ENCODE results near the gene LRRC25.

The LRRC25 gene

DNA sequence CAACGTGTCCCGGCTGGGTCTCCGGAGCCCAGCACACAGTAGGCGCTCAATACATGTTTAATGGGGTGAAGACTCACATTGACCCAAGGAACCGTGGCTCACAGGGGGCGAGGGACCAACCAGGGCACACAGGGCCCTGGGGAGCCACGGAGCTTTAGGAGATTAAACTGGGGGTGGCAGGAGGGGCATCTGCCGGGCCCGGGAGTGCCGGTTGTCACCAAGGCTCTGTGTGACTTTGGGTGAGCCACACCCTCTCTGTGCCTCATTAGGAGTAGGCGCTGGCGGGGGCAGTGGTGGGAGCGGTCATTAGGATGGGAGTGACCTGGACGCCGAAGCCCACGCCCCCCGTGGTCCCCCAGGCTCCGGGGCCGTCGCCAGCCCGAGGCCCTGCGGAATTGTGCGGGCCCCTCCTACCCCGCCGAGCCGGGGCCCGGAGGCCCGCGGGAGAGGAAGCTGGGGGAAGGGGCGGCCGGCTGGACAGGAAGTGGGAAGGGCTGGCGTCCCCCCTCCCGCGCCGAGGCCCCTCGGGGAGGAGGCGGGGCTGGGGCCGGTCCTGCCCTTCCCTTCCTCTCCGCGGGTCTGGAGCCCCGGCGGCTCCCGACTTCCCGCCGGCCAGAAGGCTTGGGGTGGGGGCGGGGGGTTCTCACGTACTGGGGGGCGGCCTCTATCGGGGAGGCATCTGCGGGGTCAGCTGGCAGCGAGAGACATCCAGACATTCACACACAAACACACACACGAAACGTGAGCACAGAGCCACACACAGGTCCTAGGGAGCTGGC lies 20.0 kb upstream of the LRRC25 start:
- no peak overlapping the region for H3K9ac ChIP-seq (ENCODE audit: low read length)
- peak overlapping the region; percentile 27 for H3K4me2 ChIP-seq (ENCODE audit: low read length)
- no peaks in the 10 kb centered on the region for H3K9me3 ChIP-seq (ENCODE audit: insufficient read depth, low read length)
- H2AFZ ChIP-seq (ENCODE audit: low read depth, low read length), result no peak overlapping the region
- no peaks in the 10 kb centered on the region for H3K36me3 ChIP-seq (replicated peaks; ENCODE audit: low read depth, low read length)
- H3K79me2 ChIP-seq (ENCODE audit: low read length), result peaks cover 28% of the 10 kb centered on the region
- H4K20me1 ChIP-seq (ENCODE audit: insufficient read depth, low read length), result peaks cover 20% of the 10 kb centered on the region
- peaks cover 29% of the 10 kb centered on the region for H3K27me3 ChIP-seq (ENCODE audit: low read depth, low read length)
- peak overlapping the region; percentile 20; the same call in 1 of the 2 replicates for H3K4me3 ChIP-seq (ENCODE audit: low read length)
- no peak overlapping the region for H3K27ac ChIP-seq (ENCODE audit: low read length)
- no peak for TF ChIP-seq EZH2phosphoT487 (IDR thresholded peaks at IDR 0.05; ENCODE audit: low read depth)
- TF ChIP-seq, protein P1, sequence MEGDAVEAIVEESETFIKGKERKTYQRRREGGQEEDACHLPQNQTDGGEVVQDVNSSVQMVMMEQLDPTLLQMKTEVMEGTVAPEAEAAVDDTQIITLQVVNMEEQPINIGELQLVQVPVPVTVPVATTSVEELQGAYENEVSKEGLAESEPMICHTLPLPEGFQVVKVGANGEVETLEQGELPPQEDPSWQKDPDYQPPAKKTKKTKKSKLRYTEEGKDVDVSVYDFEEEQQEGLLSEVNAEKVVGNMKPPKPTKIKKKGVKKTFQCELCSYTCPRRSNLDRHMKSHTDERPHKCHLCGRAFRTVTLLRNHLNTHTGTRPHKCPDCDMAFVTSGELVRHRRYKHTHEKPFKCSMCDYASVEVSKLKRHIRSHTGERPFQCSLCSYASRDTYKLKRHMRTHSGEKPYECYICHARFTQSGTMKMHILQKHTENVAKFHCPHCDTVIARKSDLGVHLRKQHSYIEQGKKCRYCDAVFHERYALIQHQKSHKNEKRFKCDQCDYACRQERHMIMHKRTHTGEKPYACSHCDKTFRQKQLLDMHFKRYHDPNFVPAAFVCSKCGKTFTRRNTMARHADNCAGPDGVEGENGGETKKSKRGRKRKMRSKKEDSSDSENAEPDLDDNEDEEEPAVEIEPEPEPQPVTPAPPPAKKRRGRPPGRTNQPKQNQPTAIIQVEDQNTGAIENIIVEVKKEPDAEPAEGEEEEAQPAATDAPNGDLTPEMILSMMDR (IDR thresholded peaks at IDR 0.05; ENCODE audit: low read depth, low read length), result no peak
- H3K4me1 ChIP-seq (ENCODE audit: low read length), result peaks cover 25% of the 10 kb centered on the region

DNA sequence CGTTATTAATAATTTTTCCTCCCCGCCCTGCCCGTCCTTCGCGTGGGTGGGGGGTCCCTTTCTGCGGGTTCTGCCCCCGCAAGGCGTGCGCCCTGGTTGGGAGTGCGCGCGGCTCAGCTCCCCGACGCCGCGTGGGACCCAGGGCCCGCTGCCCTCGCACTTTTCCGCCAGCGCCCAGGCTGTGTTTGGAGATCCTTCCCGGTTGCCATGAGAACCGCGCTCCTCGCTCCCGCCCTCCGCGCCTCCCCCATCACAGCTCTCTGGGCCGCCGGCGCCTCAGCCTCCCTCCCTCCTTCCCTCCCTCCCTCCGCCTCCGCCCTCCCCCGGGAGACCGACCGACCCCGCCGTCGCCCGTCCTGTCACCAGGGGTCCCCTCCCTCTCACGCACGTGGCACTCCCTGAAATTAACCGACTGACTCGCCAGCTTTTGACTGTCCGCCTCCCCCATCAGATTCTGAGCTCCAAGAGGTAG lies 19.4 kb upstream of the LRRC25 start:
- H3K4me1 ChIP-seq (ENCODE audit: low read length), result peaks cover 20% of the 10 kb centered on the region
- no peak overlapping the region for H3K4me2 ChIP-seq (ENCODE audit: low read length)
- H4K20me1 ChIP-seq (ENCODE audit: insufficient read depth, low read length), result peaks cover 16% of the 10 kb centered on the region
- TF ChIP-seq, protein P1 (IDR thresholded peaks at IDR 0.05; ENCODE audit: low read depth, low read length), result no peak
- no peak for TF ChIP-seq EZH2phosphoT487 (IDR thresholded peaks at IDR 0.05; ENCODE audit: low read depth)
- no peaks in the 10 kb centered on the region for H3K36me3 ChIP-seq (replicated peaks; ENCODE audit: low read depth, low read length)
- no peak overlapping the region for H2AFZ ChIP-seq (ENCODE audit: low read depth, low read length)
- no peaks in the 10 kb centered on the region for H3K9me3 ChIP-seq (ENCODE audit: insufficient read depth, low read length)
- no peak overlapping the region for H3K9ac ChIP-seq (ENCODE audit: low read length)
- H3K4me3 ChIP-seq (ENCODE audit: low read length), result no peak overlapping the region
- no peak overlapping the region for H3K27ac ChIP-seq (ENCODE audit: low read length)
- H3K79me2 ChIP-seq (ENCODE audit: low read length), result peaks cover 23% of the 10 kb centered on the region
- peaks cover 30% of the 10 kb centered on the region for H3K27me3 ChIP-seq (ENCODE audit: low read depth, low read length)

DNA sequence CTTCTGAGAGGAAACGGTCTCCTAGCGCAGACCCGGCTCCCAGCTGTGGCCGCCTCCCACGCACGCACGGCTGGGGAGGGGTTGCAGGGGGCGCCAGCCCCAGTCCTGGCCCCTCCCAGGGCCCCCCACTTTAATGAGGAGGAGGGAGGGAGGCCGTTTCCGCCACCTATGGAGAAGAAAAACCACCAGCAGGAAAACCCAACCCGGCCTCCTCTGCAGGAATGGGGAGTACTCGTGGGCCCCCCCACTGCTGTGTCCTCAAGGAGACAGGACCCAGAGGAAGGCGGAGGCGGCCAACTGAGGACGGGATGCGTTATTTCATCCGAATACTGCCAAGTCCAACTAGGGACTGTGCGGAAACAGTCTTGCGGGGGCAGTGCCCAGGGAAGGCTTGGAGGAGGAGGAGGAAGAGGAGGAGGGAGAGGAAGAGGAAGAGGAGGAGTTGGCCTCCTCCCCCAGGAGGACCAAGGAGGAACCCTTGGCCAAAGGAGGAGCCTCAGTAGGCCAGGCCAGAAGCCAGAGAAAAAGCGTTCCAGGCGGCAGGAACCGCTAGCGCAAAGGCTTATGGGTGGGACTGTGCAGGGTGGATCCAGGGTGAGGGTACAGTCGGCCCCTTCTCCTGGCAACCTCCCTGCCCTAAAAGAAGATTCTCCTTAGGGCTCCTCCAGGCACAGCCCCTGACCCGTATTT lies 17.9 kb upstream of the LRRC25 start:
- TF ChIP-seq, protein P1 (IDR thresholded peaks at IDR 0.05; ENCODE audit: low read depth, low read length), result no peak
- no peak for TF ChIP-seq EZH2phosphoT487 (IDR thresholded peaks at IDR 0.05; ENCODE audit: low read depth)
- no peak overlapping the region for H3K9ac ChIP-seq (ENCODE audit: low read length)
- H3K36me3 ChIP-seq (replicated peaks; ENCODE audit: low read depth, low read length), result no peaks in the 10 kb centered on the region
- H3K4me1 ChIP-seq (ENCODE audit: low read length), result peaks cover 7% of the 10 kb centered on the region
- no peak overlapping the region for H3K4me3 ChIP-seq (ENCODE audit: low read length)
- H3K27me3 ChIP-seq (ENCODE audit: low read depth, low read length), result peaks cover 41% of the 10 kb centered on the region
- peaks cover 10% of the 10 kb centered on the region for H3K79me2 ChIP-seq (ENCODE audit: low read length)
- no peak overlapping the region for H3K27ac ChIP-seq (ENCODE audit: low read length)
- H3K4me2 ChIP-seq (ENCODE audit: low read length), result peak overlapping the region; percentile 10
- H3K9me3 ChIP-seq (ENCODE audit: insufficient read depth, low read length), result no peaks in the 10 kb centered on the region
- H2AFZ ChIP-seq (ENCODE audit: low read depth, low read length), result no peak overlapping the region
- H4K20me1 ChIP-seq (ENCODE audit: insufficient read depth, low read length), result peaks cover 2% of the 10 kb centered on the region; the same call in 1 of the 2 replicates

DNA sequence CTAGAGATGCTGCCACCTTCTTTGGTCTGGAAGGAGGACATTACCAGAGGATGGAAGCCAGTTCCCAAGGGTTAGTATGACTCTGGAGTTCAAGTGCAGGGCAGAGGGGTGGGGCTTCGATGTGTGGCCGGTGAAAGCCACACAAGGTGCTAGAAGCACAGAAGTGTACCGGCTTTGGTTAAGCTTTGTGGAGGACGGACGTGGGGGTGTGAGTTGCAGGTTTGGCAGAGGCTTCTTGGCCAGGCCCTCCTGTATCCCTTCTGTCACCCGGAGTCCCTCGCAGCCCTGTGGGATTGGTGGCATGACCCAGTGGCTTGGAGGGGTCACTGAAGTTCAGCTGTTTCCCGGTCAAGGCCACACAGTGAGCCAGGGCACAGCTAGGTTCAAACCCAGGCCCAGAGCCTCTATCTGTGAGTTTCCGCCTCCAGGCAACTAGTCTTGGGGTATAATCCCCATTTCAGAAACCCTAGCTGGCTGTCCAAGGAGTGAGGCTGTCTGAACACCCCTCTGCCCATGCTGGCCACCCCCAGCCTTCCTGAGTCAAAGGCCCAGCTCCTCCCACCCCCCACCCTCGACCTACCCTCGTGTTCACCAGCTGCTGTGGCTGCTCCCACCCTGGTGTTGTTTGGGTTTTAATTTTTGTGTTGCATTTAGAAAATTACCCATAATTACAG lies 17.2 kb upstream of the LRRC25 start:
- Histone ChIP-seq H3K9me3 (ENCODE audit: insufficient read depth, low read length) (no peaks in the 10 kb centered on the region), H3K27me3 (ENCODE audit: low read depth, low read length) (peaks cover 41% of the 10 kb centered on the region), H3K36me3 (replicated peaks; ENCODE audit: low read depth, low read length) (no peaks in the 10 kb centered on the region), H3K27ac (ENCODE audit: low read length) (no peak overlapping the region), H4K20me1 (ENCODE audit: insufficient read depth, low read length) (no peaks in the 10 kb centered on the region), H3K4me1 (ENCODE audit: low read length) (peaks cover 5% of the 10 kb centered on the region), H3K4me3 (ENCODE audit: low read length) (no peak overlapping the region), H3K9ac (ENCODE audit: low read length) (no peak overlapping the region), H3K79me2 (ENCODE audit: low read length) (peaks cover 3% of the 10 kb centered on the region; the same call in 1 of the 2 replicates), H3K4me2 (ENCODE audit: low read length) (no peak overlapping the region), H2AFZ (ENCODE audit: low read depth, low read length) (no peak overlapping the region)
- no peak for TF ChIP-seq EZH2phosphoT487 (IDR thresholded peaks at IDR 0.05; ENCODE audit: low read depth)
- TF ChIP-seq, protein P1 (IDR thresholded peaks at IDR 0.05; ENCODE audit: low read depth, low read length), result no peak

Measured in OCI-LY3 (cell line).